RWPE2 (cell line): ENCODE measurements around the gene SLC30A7.

Experiments
- ATAC-seq: fragments of 200-7000 bp; cut with Tn5 transposase; 3 replicates; pipeline ENCODE4 v1.9.1; 2021; ENCODE audit warnings: low read depth
- DNase-seq: peaks from one replicate; pipeline ENCODE4 v3.0.0-alpha.2; 2020; ENCODE audit warnings: low spot score
- H3K27ac ChIP-seq: fragments of 450-650 bp; 2 replicates; pipeline ENCODE4 v1.5.1; 2017; ENCODE audit warnings: mild to moderate bottlenecking; ENCODE audit not compliant: poor library complexity, severe bottlenecking
- H3K27me3 ChIP-seq: fragments of 250-450 bp; sonication (Bioruptor Pico); 2 replicates; pipeline ENCODE4 v1.5.1; 2021; ENCODE audit warnings: mild to moderate bottlenecking, moderate library complexity; ENCODE audit not compliant: insufficient read depth, poor library complexity, severe bottlenecking
- H3K36me3 ChIP-seq: fragments of 250-450 bp; sonication (Bioruptor Pico); 2 replicates; pipeline ENCODE4 v1.5.1; 2020; ENCODE audit warnings: low read depth, mild to moderate bottlenecking, moderate library complexity
- H3K4me1 ChIP-seq: fragments of 250-450 bp; sonication (Bioruptor Pico); 2 replicates; pipeline ENCODE4 v1.5.1; 2021; ENCODE audit warnings: mild to moderate bottlenecking, moderate library complexity; ENCODE audit not compliant: insufficient read depth, poor library complexity, severe bottlenecking
- H3K4me3 ChIP-seq: fragments of 250-450 bp; sonication (Bioruptor Pico); 2 replicates; pipeline ENCODE4 v1.5.1; 2021; ENCODE audit warnings: mild to moderate bottlenecking, moderate library complexity; ENCODE audit not compliant: severe bottlenecking
- H3K9me3 ChIP-seq: fragments of 250-450 bp; sonication (Bioruptor Pico); 2 replicates; pipeline ENCODE4 v1.5.1; 2021; ENCODE audit warnings: mild to moderate bottlenecking, moderate library complexity; ENCODE audit not compliant: severe bottlenecking
- CTCF ChIP-seq: fragments of 450-650 bp; IDR thresholded peaks from one replicate; pipeline ENCODE4 v1.5.1; 2017; ENCODE audit warnings: mild to moderate bottlenecking, moderate library complexity; ENCODE audit not compliant: poor library complexity, severe bottlenecking

SLC30A7 gene

GRCh38 chr1:100907887-100908286, 12.0 kb downstream of the SLC30A7 start:
- H3K27ac ChIP-seq, result no peak overlapping the region
- H3K4me3 ChIP-seq, result no peak overlapping the region
- DNase-seq (no peak), ATAC-seq (no peak)
- H3K4me1 ChIP-seq, result no peaks in the 10 kb centered on the region
- H3K9me3 ChIP-seq, result no peaks in the 10 kb centered on the region
- TF ChIP-seq CTCF, result no peak
- no peaks in the 10 kb centered on the region for H3K27me3 ChIP-seq
- peaks cover 94% of the 10 kb centered on the region for H3K36me3 ChIP-seq

GRCh38 chr1:100909018-100909417, 13.1 kb downstream of the SLC30A7 start:
- Histone ChIP-seq H3K27me3 (no peaks in the 10 kb centered on the region), H3K4me1 (no peaks in the 10 kb centered on the region), H3K9me3 (no peaks in the 10 kb centered on the region), H3K36me3 (peaks cover 95% of the 10 kb centered on the region), H3K27ac (no peak overlapping the region), H3K4me3 (no peak overlapping the region)
- no peak for TF ChIP-seq CTCF
- ATAC-seq (no peak), DNase-seq (no peak)

- H3K36me3 ChIP-seq, result peaks cover 96% of the 10 kb centered on the region
- H3K4me3 ChIP-seq, result no peak overlapping the region
- DNase-seq (no peak), ATAC-seq (no peak)
- H3K27ac ChIP-seq, result no peak overlapping the region
- TF ChIP-seq CTCF, result no peak
- H3K4me1 ChIP-seq, result no peaks in the 10 kb centered on the region
- H3K9me3 ChIP-seq, result no peaks in the 10 kb centered on the region
- H3K27me3 ChIP-seq, result no peaks in the 10 kb centered on the region
These were observed 16.1 kb downstream of the SLC30A7 start for GRCh38 chr1:100912019-100912418.

GRCh38 chr1:100921110-100921706, 25.3 kb downstream of the SLC30A7 start:
- Histone ChIP-seq H3K4me1 (no peaks in the 10 kb centered on the region), H3K4me3 (no peak overlapping the region), H3K27ac (no peak overlapping the region), H3K9me3 (no peaks in the 10 kb centered on the region), H3K27me3 (no peaks in the 10 kb centered on the region), H3K36me3 (peaks cover 91% of the 10 kb centered on the region)
- DNase-seq (no peak), ATAC-seq (no peak)
- peak; percentile 81 for TF ChIP-seq CTCF

- DNase-seq (no peak), ATAC-seq (0 out of 3 replicates have a peak, but pooled peaks have one; percentile 35)
- Histone ChIP-seq H3K27me3 (no peaks in the 10 kb centered on the region), H3K27ac (no peak overlapping the region), H3K4me3 (no peak overlapping the region), H3K9me3 (no peaks in the 10 kb centered on the region), H3K4me1 (no peaks in the 10 kb centered on the region), H3K36me3 (peaks cover 81% of the 10 kb centered on the region)
- no peak for TF ChIP-seq CTCF
These were observed 28.3 kb downstream of the SLC30A7 start for GRCh38 chr1:100924212-100924611.
